Measurements from ENCODE around the gene TM9SF3. TPM values are rescaled to one million over a fixed set of nuclear protein-coding genes. Genes with fewer than 3 reads are reported as not detected.

TM9SF3 gene
- total RNA-seq, 3 donors from 2014 or later: 95.7 to 118 (median 116) TPM

- no peak for DNase-seq (ENCODE audit: low spot score in 2 of 2)
- Histone ChIP-seq H3K27ac (no peak overlapping the region), H3K4me3 (no peak overlapping the region), H3K36me3 (no peaks in the 10 kb centered on the region), H3K4me1 (no peaks in the 10 kb centered on the region), H3K9me3 (no peaks in the 10 kb centered on the region), H3K27me3 (no peaks in the 10 kb centered on the region)
- TF ChIP-seq POLR2A (IDR thresholded peaks at IDR 0.05) (no peak), CTCF (IDR thresholded peaks at IDR 0.05) (no peak), POLR2AphosphoS5 (IDR thresholded peaks at IDR 0.05) (no peak)
- intact Hi-C loops (cut with DNase I; ENCODE audit: low total_unique reads): no loop called here
Observed at GRCh38 chr10:96505150-96506136, 81.4 kb downstream of the TM9SF3 start.

GRCh38 chr10:96502561-96503282, 84.1 kb downstream of the TM9SF3 start:
- H3K27me3 ChIP-seq: no peaks in the 10 kb centered on the region
- no peak for DNase-seq (ENCODE audit: low spot score in 2 of 2)
- H3K27ac ChIP-seq: no peak overlapping the region
- H3K4me3 ChIP-seq: no peak overlapping the region
- TF ChIP-seq POLR2A (IDR thresholded peaks at IDR 0.05): no peak
- no peak for TF ChIP-seq CTCF (IDR thresholded peaks at IDR 0.05)
- TF ChIP-seq POLR2AphosphoS5 (IDR thresholded peaks at IDR 0.05): no peak
- intact Hi-C loops (cut with DNase I; ENCODE audit: low total_unique reads): no loop called here
- no peaks in the 10 kb centered on the region for H3K36me3 ChIP-seq
- no peaks in the 10 kb centered on the region for H3K4me1 ChIP-seq
- no peaks in the 10 kb centered on the region for H3K9me3 ChIP-seq

- TF ChIP-seq POLR2A (IDR thresholded peaks at IDR 0.05) (no peak), CTCF (IDR thresholded peaks at IDR 0.05) (no peak), POLR2AphosphoS5 (IDR thresholded peaks at IDR 0.05) (no peak)
- no peak for DNase-seq (ENCODE audit: low spot score in 2 of 2)
- no peaks in the 10 kb centered on the region for H3K27me3 ChIP-seq
- no peaks in the 10 kb centered on the region for H3K9me3 ChIP-seq
- H3K36me3 ChIP-seq: no peaks in the 10 kb centered on the region
- no peak overlapping the region for H3K4me3 ChIP-seq
- intact Hi-C loops (cut with DNase I; ENCODE audit: low total_unique reads): no loop called here
- H3K4me1 ChIP-seq: no peaks in the 10 kb centered on the region
- H3K27ac ChIP-seq: no peak overlapping the region
Observed at GRCh38 chr10:96501985-96502384, 84.8 kb downstream of the TM9SF3 start.

GRCh38 chr10:96500519-96500918, 86.3 kb downstream of the TM9SF3 start:
- no peaks in the 10 kb centered on the region for H3K36me3 ChIP-seq
- H3K4me3 ChIP-seq: no peak overlapping the region
- no peaks in the 10 kb centered on the region for H3K4me1 ChIP-seq
- intact Hi-C loops (cut with DNase I; ENCODE audit: low total_unique reads): no loop called here
- no peaks in the 10 kb centered on the region for H3K9me3 ChIP-seq
- no peak overlapping the region for H3K27ac ChIP-seq
- no peaks in the 10 kb centered on the region for H3K27me3 ChIP-seq
- no peak for DNase-seq (ENCODE audit: low spot score in 2 of 2)
- TF ChIP-seq POLR2A (IDR thresholded peaks at IDR 0.05) (no peak), CTCF (IDR thresholded peaks at IDR 0.05) (no peak), POLR2AphosphoS5 (IDR thresholded peaks at IDR 0.05) (no peak)

- no peaks in the 10 kb centered on the region for H3K9me3 ChIP-seq
- H3K4me3 ChIP-seq: no peak overlapping the region
- H3K27me3 ChIP-seq: no peaks in the 10 kb centered on the region
- H3K27ac ChIP-seq: no peak overlapping the region
- no peak for TF ChIP-seq POLR2A (IDR thresholded peaks at IDR 0.05)
- no peak for TF ChIP-seq POLR2AphosphoS5 (IDR thresholded peaks at IDR 0.05)
- no peak for TF ChIP-seq CTCF (IDR thresholded peaks at IDR 0.05)
- DNase-seq (ENCODE audit: low spot score in 2 of 2): no peak
- no peaks in the 10 kb centered on the region for H3K36me3 ChIP-seq
- H3K4me1 ChIP-seq: no peaks in the 10 kb centered on the region
- intact Hi-C loops (cut with DNase I; ENCODE audit: low total_unique reads): no loop called here
Observed at GRCh38 chr10:96500050-96500449, 86.8 kb downstream of the TM9SF3 start.

All from breast epithelium (tissue), 4 donors.